Stimulated activated naive CD8-positive, alpha-beta T cell treated with anti-CD3 and anti-CD28 coated beads, Interleukin-15, Interleukin-2, amounts not matched to agents 100 ng/mL and 50 ng/mL, for 24 hours (primary cell): ENCODE data around the gene SLC44A3.

Source experiments
- H3K27ac Mint-ChIP-seq: one replicate; pipeline ENCODE4 v1.8.0; 2021; ENCODE audit warnings: mild to moderate bottlenecking, mixed read lengths
- H3K27me3 Mint-ChIP-seq: one replicate; pipeline ENCODE4 v1.8.0; 2021; ENCODE audit warnings: mixed read lengths
- H3K36me3 Mint-ChIP-seq: one replicate; pipeline ENCODE4 v1.8.0; 2021; ENCODE audit warnings: low read depth, mixed read lengths
- H3K4me1 Mint-ChIP-seq: one replicate; pipeline ENCODE4 v1.8.0; 2021; ENCODE audit warnings: low read depth, mixed read lengths
- H3K4me3 Mint-ChIP-seq: one replicate; pipeline ENCODE4 v1.8.0; 2021; ENCODE audit warnings: mild to moderate bottlenecking, mixed read lengths
- H3K9me3 Mint-ChIP-seq: one replicate; pipeline ENCODE4 v1.8.0; 2021; ENCODE audit warnings: mixed read lengths

SLC44A3 gene

DNA sequence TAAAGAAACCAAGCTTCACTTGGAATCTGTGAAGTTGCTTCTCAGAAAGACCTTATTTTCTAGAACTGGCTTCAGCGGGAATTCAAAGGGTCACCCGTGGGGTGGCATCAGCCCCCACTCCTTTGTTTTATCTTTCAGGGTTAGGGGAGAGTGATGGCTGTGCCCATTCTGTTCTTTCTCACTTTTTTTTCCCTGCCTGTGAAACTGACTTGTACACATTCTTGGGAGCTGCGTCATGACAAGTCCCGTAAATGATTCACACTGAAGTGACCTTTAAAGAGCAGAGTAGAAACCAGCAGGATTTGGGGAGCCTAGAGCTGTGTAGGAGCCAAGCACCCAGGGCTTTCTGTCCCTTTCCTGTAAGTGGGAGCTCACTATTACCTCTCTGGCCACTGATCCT lies 43.8 kb downstream of the SLC44A3 start:
- H3K9me3 Mint-ChIP-seq = no peaks in the 10 kb centered on the region
- no peaks in the 10 kb centered on the region for H3K4me1 Mint-ChIP-seq
- H3K36me3 Mint-ChIP-seq = no peaks in the 10 kb centered on the region
- no peak overlapping the region for H3K27ac Mint-ChIP-seq
- H3K27me3 Mint-ChIP-seq = peaks cover 4% of the 10 kb centered on the region
- H3K4me3 Mint-ChIP-seq = no peak overlapping the region

DNA sequence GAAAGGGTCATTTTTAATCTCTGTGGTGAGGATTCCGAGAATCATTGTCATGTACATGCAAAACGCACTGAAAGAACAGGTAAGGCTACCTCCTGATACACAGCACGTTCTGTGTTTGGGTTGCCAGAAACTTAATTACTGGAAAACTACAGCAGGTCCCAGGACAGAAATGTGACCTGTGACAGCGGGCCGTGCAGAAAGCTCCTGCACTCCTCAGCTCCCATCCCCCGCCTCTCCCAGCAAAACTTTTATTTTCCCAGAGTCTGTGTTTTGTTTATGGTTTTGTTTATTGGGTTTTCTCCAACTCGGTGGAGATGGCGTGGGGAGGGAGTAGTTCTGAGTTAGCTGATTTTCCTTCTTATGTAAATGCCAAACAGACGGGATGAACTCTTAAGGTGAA lies 44.7 kb downstream of the SLC44A3 start:
- Mint-ChIP-seq H3K9me3 (no peaks in the 10 kb centered on the region), H3K27ac (no peak overlapping the region), H3K27me3 (no peaks in the 10 kb centered on the region), H3K36me3 (no peaks in the 10 kb centered on the region), H3K4me3 (no peak overlapping the region), H3K4me1 (no peaks in the 10 kb centered on the region)

DNA sequence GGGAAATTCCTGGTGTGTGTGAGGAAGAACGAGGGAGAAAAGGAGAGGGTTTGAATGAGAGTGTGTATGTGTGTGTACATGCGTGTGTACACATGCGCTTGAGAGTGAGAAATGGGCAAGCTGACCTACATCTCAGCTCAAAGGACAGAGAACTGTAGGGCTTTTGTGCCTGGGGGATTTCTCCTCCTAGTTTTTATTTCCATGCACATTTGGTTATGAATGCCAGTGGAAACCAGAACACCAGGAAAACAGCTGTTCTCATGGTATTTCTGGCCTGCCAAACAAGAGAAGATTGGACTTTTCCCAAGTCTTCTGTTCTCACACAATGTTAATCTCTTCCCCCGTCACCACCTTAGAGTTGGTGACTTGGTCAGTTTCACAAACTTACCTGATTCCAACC lies 45.2 kb downstream of the SLC44A3 start:
- H3K27me3 Mint-ChIP-seq = no peaks in the 10 kb centered on the region

DNA sequence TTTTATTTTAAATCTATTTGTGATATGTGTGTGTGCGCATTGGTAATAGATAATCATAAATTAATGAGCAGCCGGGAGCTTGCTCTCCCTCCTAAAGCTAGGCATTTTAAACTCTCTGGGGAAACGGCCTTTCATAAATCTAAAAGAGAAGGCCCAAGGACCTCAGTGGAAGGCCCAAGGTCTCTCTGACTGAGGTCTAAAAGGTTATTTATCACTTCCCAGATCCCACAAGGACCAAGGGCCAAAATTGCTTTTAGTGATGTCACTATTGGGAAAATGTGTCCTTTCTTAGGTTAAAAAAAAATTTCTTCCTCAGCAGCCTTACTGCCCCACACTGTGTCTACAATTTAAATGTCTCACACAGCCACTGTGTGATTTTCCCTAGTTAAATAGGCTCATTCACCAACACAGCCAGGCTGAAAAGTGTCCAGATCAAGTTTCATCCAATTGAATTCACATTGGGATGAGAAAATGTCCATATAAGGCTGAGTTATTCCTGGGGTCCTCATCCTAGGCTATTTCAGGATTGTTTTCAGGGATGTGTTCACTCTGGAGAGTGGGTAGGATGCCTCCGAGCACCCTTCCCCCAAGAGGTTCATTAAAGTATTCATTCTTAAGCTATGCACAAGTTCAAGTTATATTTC lies 46.1 kb downstream of the SLC44A3 start:
- H3K27me3 Mint-ChIP-seq = no peaks in the 10 kb centered on the region
- no peaks in the 10 kb centered on the region for H3K9me3 Mint-ChIP-seq
- no peak overlapping the region for H3K27ac Mint-ChIP-seq
- H3K36me3 Mint-ChIP-seq = no peaks in the 10 kb centered on the region
- H3K4me1 Mint-ChIP-seq = no peaks in the 10 kb centered on the region
- no peak overlapping the region for H3K4me3 Mint-ChIP-seq

More for the DNA sequence above, 45.2 kb downstream of the SLC44A3 start:
- H3K27ac Mint-ChIP-seq = no peak overlapping the region
- no peaks in the 10 kb centered on the region for H3K36me3 Mint-ChIP-seq
- no peaks in the 10 kb centered on the region for H3K9me3 Mint-ChIP-seq
- no peaks in the 10 kb centered on the region for H3K4me1 Mint-ChIP-seq
- no peak overlapping the region for H3K4me3 Mint-ChIP-seq

DNA sequence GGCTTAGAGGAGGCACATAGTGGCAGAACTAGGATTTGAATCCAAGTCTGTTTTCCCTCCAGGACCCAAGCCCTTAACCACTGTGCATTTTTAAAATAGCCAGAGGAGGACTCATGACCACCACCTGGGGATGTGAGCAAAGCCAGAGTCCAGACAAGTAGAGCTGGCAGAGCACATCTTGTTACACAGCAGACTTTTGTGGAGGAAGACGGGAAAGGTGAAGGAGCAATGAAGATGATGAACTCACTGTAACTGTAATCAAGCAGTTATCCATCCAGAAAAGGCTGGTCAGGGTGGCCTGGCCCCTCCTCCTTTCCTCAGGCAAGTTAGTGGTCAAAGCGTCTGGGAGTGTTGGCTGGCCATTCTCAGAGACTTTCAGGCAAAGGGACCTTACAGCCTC lies 50.9 kb downstream of the SLC44A3 start:
- H3K4me3 Mint-ChIP-seq = no peak overlapping the region
- H3K27ac Mint-ChIP-seq = no peak overlapping the region
- H3K9me3 Mint-ChIP-seq = no peaks in the 10 kb centered on the region
- H3K27me3 Mint-ChIP-seq = no peaks in the 10 kb centered on the region
- H3K4me1 Mint-ChIP-seq = peaks cover 4% of the 10 kb centered on the region
- no peaks in the 10 kb centered on the region for H3K36me3 Mint-ChIP-seq

DNA sequence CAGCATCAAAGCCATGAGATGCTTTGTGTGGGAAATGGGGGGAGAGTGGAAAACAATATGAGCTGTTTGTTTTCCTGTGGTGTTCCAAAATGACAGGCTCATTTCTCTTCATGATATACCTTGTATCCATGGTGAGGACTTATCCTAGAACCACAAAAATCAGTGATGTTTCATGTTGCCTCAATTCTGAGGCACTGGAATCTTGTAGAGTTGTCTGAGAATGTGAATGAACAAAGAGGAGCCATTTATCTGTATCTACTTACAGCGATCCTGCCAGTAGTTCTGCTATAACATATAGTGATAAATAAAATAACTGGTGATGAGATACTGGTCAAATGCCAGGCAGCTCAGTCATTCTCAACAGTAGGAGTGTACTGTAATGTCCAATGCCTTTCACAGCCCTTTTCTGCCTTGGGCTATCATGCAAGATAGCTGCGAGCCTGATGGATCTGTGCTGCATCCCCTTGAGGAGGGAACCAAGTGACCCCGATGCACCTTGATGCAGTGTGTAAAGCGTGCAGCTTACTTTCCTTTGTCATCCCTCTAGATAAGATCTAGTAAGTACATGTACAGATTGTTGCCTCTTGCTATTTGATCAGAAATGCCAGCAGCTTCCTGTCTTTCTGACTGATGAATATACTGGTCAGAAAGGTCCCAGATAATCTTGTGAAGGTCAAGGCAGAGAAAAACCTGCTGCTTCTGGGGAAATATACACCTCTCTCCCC lies 52.8 kb downstream of the SLC44A3 start:
- H3K27me3 Mint-ChIP-seq = no peaks in the 10 kb centered on the region
- no peak overlapping the region for H3K27ac Mint-ChIP-seq
- H3K36me3 Mint-ChIP-seq = no peaks in the 10 kb centered on the region
- peaks cover 4% of the 10 kb centered on the region for H3K4me1 Mint-ChIP-seq
- no peaks in the 10 kb centered on the region for H3K9me3 Mint-ChIP-seq
- no peak overlapping the region for H3K4me3 Mint-ChIP-seq

DNA sequence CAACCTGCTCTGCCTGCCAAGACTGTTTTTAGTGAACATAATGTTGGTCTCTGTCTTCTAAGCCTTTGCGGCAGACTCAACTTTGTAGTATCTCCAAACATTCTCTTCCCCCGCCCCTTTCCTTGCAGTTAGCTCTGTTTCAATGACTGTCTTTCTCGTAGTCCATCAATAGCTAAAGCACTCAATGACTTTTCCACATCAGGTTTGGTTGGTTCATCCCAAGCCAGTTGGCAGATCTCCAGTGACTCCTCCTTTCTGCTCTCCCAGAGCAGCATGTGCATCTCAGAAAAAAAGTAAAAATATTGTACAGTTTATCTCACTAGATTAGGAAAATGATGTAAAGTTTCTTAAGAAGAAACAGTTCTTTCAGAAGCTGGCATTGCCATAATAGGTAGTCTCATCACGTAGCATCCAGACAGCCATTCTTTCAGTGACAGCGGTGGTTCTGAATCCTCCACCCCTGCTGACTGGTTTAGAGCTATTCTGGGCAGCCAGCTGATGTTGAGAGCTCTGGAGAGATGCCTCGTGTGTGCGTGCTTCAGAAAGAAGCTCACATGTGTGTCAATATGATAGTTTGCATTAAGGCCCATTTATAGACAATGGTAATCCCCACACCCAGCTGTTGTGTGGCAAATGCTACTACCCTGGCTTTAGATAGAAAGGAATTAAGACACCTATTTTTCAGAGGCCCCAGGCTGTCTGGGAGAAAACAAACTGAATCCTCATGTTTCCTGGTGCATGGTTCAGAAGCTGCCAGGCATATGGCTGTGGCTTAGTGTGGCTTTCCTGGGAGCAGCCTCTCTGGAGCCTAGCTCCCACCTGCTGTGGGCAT lies 53.6 kb downstream of the SLC44A3 start:
- no peak overlapping the region for H3K4me3 Mint-ChIP-seq
- H3K36me3 Mint-ChIP-seq = no peaks in the 10 kb centered on the region
- H3K27ac Mint-ChIP-seq = no peak overlapping the region
- no peaks in the 10 kb centered on the region for H3K9me3 Mint-ChIP-seq
- peaks cover 4% of the 10 kb centered on the region for H3K4me1 Mint-ChIP-seq
- no peaks in the 10 kb centered on the region for H3K27me3 Mint-ChIP-seq

DNA sequence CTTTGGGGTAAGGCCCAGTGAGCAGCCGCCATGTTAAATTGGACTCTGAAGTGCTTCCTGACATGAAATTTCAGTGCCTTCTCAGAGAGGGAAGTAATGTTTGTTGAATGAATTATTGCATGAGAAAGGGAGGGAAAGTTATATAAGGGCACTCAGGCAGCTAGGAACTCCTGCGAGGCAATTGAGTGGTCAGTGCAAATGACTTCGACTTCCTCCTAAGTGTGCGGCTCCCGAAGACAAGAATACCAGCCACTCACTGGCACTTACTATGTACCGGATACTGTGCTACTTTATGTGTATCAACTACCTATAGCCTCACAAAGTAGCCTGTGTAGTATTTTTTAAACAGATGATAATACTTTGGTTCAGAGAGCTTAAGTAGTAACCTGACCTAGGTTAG lies 54.3 kb downstream of the SLC44A3 start:
- H3K27ac Mint-ChIP-seq = no peak overlapping the region
- no peaks in the 10 kb centered on the region for H3K27me3 Mint-ChIP-seq
- peaks cover 4% of the 10 kb centered on the region for H3K4me1 Mint-ChIP-seq
- H3K4me3 Mint-ChIP-seq = no peak overlapping the region
- no peaks in the 10 kb centered on the region for H3K36me3 Mint-ChIP-seq
- H3K9me3 Mint-ChIP-seq = no peaks in the 10 kb centered on the region

DNA sequence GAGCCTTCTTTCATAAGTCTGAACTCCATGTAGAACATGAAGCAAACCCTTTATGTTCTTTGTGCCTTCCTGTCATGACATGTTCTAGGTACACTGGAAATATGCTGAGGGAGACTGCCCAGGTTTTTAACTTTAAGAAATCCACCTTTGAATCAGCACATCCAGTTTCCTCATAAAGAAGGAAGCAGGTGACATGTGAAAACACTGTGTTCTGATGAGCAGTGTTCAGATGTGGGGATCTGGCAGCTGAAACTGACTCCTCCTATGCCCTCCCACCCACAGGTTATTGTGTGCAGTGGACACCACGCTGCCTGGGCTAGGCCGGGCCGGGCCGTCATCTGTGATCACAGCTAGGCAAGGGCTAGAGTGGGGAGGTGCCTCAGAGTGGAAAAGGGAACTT lies 55.6 kb downstream of the SLC44A3 start:
- Mint-ChIP-seq H3K4me1 (peaks cover 4% of the 10 kb centered on the region), H3K4me3 (no peak overlapping the region), H3K36me3 (no peaks in the 10 kb centered on the region), H3K27ac (no peak overlapping the region), H3K27me3 (no peaks in the 10 kb centered on the region), H3K9me3 (no peaks in the 10 kb centered on the region)

DNA sequence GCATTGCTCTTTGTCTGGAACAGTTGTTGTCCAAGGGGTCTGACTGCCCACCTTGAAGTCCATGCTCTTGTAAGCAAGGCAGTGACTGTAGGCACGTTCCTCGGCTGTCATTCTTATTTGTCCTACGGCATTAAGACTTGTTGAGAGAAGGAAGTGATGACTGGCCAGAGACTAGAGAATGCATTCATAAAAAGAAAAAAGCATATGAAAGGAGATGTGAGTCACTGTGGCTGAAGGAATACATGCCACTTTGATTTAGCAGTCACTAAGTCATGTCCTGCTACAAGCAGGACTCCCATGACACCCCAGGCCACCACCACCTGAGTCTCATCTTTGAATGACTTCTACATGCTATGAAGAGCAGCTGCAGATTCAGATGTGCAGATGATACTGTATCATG lies 56.2 kb downstream of the SLC44A3 start:
- Mint-ChIP-seq H3K27ac (no peak overlapping the region), H3K4me1 (peaks cover 4% of the 10 kb centered on the region), H3K27me3 (no peaks in the 10 kb centered on the region), H3K9me3 (no peaks in the 10 kb centered on the region), H3K36me3 (no peaks in the 10 kb centered on the region), H3K4me3 (no peak overlapping the region)

DNA sequence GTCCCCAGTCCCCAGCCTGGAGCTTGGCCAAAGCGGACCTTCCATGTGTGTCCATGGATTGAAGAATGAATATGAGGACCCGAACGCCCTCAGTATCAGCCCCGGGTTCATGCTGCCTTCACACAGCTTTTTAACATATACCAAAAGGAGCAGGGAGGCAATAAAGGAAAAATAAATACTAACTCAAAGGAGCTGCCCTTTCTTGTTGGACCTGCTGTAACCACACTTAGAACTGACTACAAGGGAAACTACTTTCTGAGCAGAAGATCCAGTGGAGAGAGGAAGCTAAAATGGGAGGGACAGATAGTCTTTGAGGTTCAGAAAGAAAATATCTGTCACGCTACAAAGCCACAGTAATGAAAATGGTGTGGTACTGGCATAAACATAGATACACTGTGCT lies 58.2 kb downstream of the SLC44A3 start:
- Mint-ChIP-seq H3K36me3 (no peaks in the 10 kb centered on the region), H3K4me1 (peaks cover 5% of the 10 kb centered on the region), H3K27ac (no peak overlapping the region), H3K9me3 (no peaks in the 10 kb centered on the region), H3K4me3 (no peak overlapping the region), H3K27me3 (no peaks in the 10 kb centered on the region)

DNA sequence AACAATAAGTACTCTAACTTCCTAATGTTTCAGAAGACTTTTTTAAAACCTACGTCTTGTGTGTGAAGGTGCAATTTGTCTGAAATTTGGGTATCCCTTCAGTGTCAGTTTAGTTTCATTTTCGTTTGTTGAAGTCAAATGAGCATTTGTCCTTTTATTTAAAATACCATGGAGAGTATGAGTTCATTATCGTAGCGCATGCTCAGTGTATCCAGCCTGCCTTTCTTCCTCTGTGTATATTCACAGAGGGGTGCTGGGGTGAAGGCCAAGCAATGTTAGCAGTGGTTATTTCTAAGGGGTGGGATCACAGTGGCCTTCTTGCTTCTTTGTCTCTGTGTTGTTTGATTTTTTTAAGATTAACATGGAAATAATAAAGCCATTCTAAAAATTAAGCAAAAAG lies 63.5 kb downstream of the SLC44A3 start:
- Mint-ChIP-seq H3K4me3 (peak overlapping the region; percentile 44), H3K9me3 (no peaks in the 10 kb centered on the region), H3K27ac (peak overlapping the region; percentile 70)

DNA sequence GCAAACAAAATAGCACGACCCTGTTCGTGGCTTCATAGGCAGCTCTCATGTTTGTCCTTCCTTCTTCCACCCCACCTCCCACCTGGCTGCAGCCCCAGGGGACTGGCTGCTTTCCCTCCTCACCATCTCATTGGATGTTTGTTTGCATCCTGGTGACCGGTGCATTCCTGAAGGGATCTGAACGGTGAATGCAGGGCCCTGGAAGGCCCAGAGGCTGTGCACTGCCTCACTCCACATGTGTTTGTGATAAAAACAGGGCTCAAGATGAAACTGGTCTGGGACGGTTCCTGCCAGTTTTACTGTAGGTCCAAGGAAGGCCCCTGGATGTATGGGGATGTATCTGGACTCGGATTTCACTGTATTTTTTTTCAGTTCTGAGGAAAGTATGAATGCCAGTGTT lies 63.9 kb downstream of the SLC44A3 start:
- Mint-ChIP-seq H3K4me1 (peaks cover 11% of the 10 kb centered on the region), H3K9me3 (no peaks in the 10 kb centered on the region), H3K27ac (peak overlapping the region; percentile 70), H3K4me3 (no peak overlapping the region), H3K27me3 (no peaks in the 10 kb centered on the region), H3K36me3 (no peaks in the 10 kb centered on the region)

More for the DNA sequence above, 63.5 kb downstream of the SLC44A3 start:
- Mint-ChIP-seq H3K27me3 (no peaks in the 10 kb centered on the region), H3K4me1 (peaks cover 11% of the 10 kb centered on the region), H3K36me3 (no peaks in the 10 kb centered on the region)

DNA sequence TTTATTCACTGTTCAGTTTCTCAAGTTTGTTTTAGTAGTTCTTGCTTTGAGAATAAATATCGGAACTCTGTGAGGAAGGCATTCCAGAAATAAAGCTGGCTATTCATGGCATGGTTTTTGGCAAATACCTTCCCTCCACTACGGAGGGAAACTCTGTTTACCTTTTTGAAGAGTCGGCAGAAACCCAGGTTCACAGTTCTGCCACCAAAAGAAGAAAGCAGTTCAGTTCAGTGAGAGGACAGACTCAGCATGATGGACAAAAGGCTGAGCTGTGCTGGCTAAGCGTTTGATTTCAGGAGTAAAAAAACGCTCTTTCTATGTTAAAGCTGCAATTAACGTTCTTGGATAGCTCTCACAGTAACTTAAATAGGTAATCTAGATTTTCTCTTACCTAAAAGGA lies 64.3 kb downstream of the SLC44A3 start:
- Mint-ChIP-seq H3K27ac (no peak overlapping the region), H3K4me1 (peaks cover 11% of the 10 kb centered on the region), H3K36me3 (no peaks in the 10 kb centered on the region), H3K27me3 (no peaks in the 10 kb centered on the region), H3K4me3 (no peak overlapping the region), H3K9me3 (no peaks in the 10 kb centered on the region)

DNA sequence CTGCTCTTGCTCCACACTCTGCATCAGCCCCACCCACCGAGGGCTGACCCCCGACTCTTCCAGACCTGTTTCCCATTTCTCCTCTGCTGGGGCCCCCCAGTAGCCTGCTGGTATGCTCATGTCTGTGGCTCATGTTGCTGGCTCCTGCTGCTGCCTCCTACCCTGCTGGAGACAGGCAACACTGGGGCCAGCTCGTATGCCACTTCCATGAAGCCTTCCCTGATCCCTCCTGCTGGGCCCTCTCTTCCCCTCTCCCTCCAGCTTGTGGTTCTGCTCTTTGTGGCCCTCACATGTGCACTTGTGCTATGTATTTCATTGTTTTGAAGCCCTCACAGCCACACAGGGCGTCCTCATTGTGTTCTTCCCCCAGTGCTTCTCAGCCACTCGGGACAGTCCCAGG lies 66.2 kb downstream of the SLC44A3 start:
- no peak overlapping the region for H3K27ac Mint-ChIP-seq
- H3K4me1 Mint-ChIP-seq = peaks cover 11% of the 10 kb centered on the region
- H3K27me3 Mint-ChIP-seq = no peaks in the 10 kb centered on the region
- H3K9me3 Mint-ChIP-seq = no peaks in the 10 kb centered on the region
- H3K36me3 Mint-ChIP-seq = no peaks in the 10 kb centered on the region
- no peak overlapping the region for H3K4me3 Mint-ChIP-seq
